Transverse colon (tissue), 4 donors: Measurements from ENCODE around the gene CIB1.

ENCODE experiments used
- CTCF ChIP-seq, 5 experiments: fragments of 200-600 bp in 3 of 5; fragments of 450-650 bp in 2 of 5; sonication (generic) in 3 of 5; IDR thresholded peaks; 1 replicate in 2 of 5; 2 replicates in 3 of 5; pipeline ENCODE4 v1.5.1; 2016 to 2017; ENCODE audit warnings: antibody characterized with exemption in 5 of 5, inconsistent platforms in 3 of 5, mild to moderate bottlenecking in 2 of 5, moderate library complexity in 1 of 5
- EP300 ChIP-seq: sonication (generic); formaldehyde crosslinking; IDR thresholded peaks from one replicate; pipeline ENCODE4 v1.6.1; 2017; ENCODE audit warnings: antibody characterized with exemption, low read depth
- POLR2A ChIP-seq: fragments of 450-650 bp; IDR thresholded peaks from one replicate; pipeline ENCODE4 v1.6.1; 2016; ENCODE audit warnings: antibody characterized with exemption, mild to moderate bottlenecking, moderate library complexity
- POLR2AphosphoS5 ChIP-seq, 3 donors: sonication (generic); formaldehyde crosslinking; IDR thresholded peaks; one replicate each; pipeline ENCODE4 v1.6.1; 2016; ENCODE audit warnings: antibody characterized with exemption in 3 of 3

- TF ChIP-seq CTCF (IDR thresholded peaks at IDR 0.05), result no peak
- TF ChIP-seq POLR2AphosphoS5 (IDR thresholded peaks at IDR 0.05), result no peak
- TF ChIP-seq EP300, result no peak
- TF ChIP-seq POLR2A, result no peak
Measured at GRCh38 chr15:90266061-90266431, 32.3 kb upstream of the CIB1 start.
